Heart left ventricle (tissue), 16 donors: ENCODE measurements around the gene MAP3K20. TPM values are rescaled to one million over a fixed set of nuclear protein-coding genes. Genes with fewer than 3 reads are reported as not detected.

ENCODE experiments used
- ATAC-seq, 4 donors: fragments of 200-7000 bp; cut with Tn5 transposase; one replicate each; pipeline ENCODE4 v1.9.1; 2020 to 2022; ENCODE audit warnings: moderate library complexity in 4 of 4, mild to moderate bottlenecking in 3 of 4, moderate number of reproducible peaks in 1 of 4
- DNase-seq, 5 donors: peaks; one replicate each; pipeline ENCODE4 v3.0.0-alpha.2; 2020
- H3K27ac ChIP-seq, 12 donors: fragments of 200-600 bp; sonication (generic) in 4 of 12; one replicate each; pipeline versions ENCODE4 v1.5.0 to v1.8.0; 2016 to 2022; ENCODE audit warnings: mild to moderate bottlenecking in 2 of 12
- H3K27me3 ChIP-seq, 9 donors: fragments of 200-600 bp; sonication (generic) in 2 of 9; one replicate each; pipeline versions ENCODE4 v1.5.1 to v1.8.0; 2016 to 2022; ENCODE audit warnings: mild to moderate bottlenecking in 3 of 9
- H3K36me3 ChIP-seq, 9 donors: fragments of 200-600 bp; sonication (generic) in 2 of 9; one replicate each; pipeline versions ENCODE4 v1.5.0 to v1.8.0; 2018 to 2022; ENCODE audit warnings: mild to moderate bottlenecking in 2 of 9
- H3K4me1 ChIP-seq, 12 donors: fragments of 200-600 bp; sonication (generic) in 4 of 12; one replicate each; pipeline versions ENCODE4 v1.5.0 to v1.8.0; 2016 to 2022; ENCODE audit warnings: mild to moderate bottlenecking in 3 of 12
- H3K4me3 ChIP-seq, 12 donors: fragments of 200-600 bp; sonication (generic) in 4 of 12; one replicate each; pipeline versions ENCODE4 v1.5.0 to v1.8.0; 2017 to 2022; ENCODE audit warnings: mild to moderate bottlenecking in 9 of 12, moderate library complexity in 4 of 12
- H3K9me3 ChIP-seq, 12 donors: fragments of 200-600 bp; sonication (generic) in 4 of 12; one replicate each; pipeline versions ENCODE4 v1.5.0 to v1.8.0; 2016 to 2022; ENCODE audit warnings: mild to moderate bottlenecking in 1 of 12
- POLR2A ChIP-seq, 2 donors: fragments of 450-650 bp; IDR thresholded peaks; one replicate each; pipeline ENCODE4 v1.6.1; 2017; ENCODE audit warnings: antibody characterized with exemption in 2 of 2, mild to moderate bottlenecking in 2 of 2, moderate library complexity in 2 of 2
- WGBS, 4 donors: extraction: QIAGEN DNeasy Blood & Tissue Kit in 2 of 4; methylation state at CpG; one replicate each; pipeline versions ENCODE4 v1.1.5 to v1.1.7; 2013 to 2018; 5-methylcytosine and 5-hydroxymethylcytosine counted together
- intact Hi-C, 10 donors: fragments of 100-400 bp; cut with DNase I; formaldehyde crosslinking; loops; one replicate each; pipeline versions ENCODE4 v1.11.1 to v1.14.2; 2022
- polyA plus RNA-seq, 2 donors: library from polyadenylated mRNA; stranded (reverse); fragments of 200-250 nt; gene quantifications; one replicate each; pipeline ENCODE4 v1.2.3, GENCODE V29; 2013
- total RNA-seq, 9 donors: library from RNA; depleted of rRNA in 2 of 9; stranded (reverse); fragments of >200 nt in 2 of 9; fragmentation: NEBNext Ultra II Directional in 3 of 9; extraction: Animal tissue kit (Norgen Biotek cat#: 25700) in 3 of 9; gene quantifications; one replicate each; pipeline versions ENCODE4 v1.1.0 to v1.2.4, GENCODE V29; 2016 to 2023
- TF ChIP-seq, protein P1 (sequence below), 12 donors: fragments of 200-600 bp; sonication (generic) in 4 of 12; IDR thresholded peaks; one replicate each; pipeline versions ENCODE4 v1.5.0 to v1.8.0; 2018 to 2022; ENCODE audit warnings: antibody characterized with exemption in 12 of 12, mild to moderate bottlenecking in 5 of 12
- donor health status: ischemic (EF 13 %, LVEDD 7.1; RV severe dilation, severe dysfunction).
- donor health status: healthy with polysubstance abuse.
- donor health status: DM: no; HTN: yes; CAD: no.
- donor health status: DM: no; HTN: no; CAD: no.
- donor health status: ischemic (EF 25% LVEDD 6.9; RV normal size, moderate dysfunction).
- donor health status: ischemic (EF 25% LVEDD 5.7; RV mildly dilated, moderate dysfunction).
- donor health status: healthy.
- donor health status: DM: yes; HTN: yes; CAD: no.
- donor health status: ischemic (EF 35%, LVEDD 5.7; RV mildly dilated, moderate dysfunction).
- donor health status: nonischemic (EF 11% LVEDD 7.7; RV severe dilation, severe dysfunction).
- donor health status: DM: yes; HTN: yes; CAD: no.
- donor health status: PGD.
- donor health status: ischemic (EF 29% LVEDD 5.4; RV normal size, mild dysfunction).
- donor health status: nonischemic (EF 23%, LVEDD 6.1; RV moderate dilation, normal function).

MAP3K20 gene
- total and polyA plus RNA-seq, 11 donors, result 98.6 to 487 (median 355) TPM

DNA sequence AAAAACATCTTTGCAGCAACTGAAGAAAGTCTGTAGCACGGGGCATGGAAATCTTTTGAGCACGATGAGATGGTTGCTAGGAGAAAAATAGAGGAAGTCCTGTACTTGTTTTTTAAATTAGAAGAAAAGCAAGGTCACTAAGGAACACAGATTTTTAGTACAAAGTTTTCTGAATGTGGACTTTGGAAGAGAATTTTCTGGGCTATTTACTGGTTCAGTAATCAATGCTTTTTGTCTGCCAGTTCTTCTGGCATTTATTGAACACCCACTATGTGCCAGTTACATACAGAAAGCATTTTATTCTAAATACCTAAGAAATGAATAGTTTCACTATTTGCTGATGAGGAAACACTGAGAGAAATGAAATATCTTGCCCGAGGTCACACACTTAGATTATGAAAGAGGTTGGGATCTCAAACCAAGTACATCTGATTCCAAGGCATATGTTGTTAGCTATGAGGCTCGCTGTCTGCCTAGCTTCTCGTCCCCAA lies 15.6 kb upstream of the MAP3K20 start:
- 43 to 65% (median 56%) methylated on average over 5 of the region's 5 CpGs for WGBS, 4 donors
- intact Hi-C loops, result no loop called here
- H3K36me3 ChIP-seq, result no peaks in the 10 kb centered on the region
- H3K27ac ChIP-seq, result peak overlapping the region in 3 of 12 donors; percentile 2 to 22 (median 14)
- peak overlapping the region in 1 of 12 donors; percentile 14 for H3K4me3 ChIP-seq
- DNase-seq (no peak), ATAC-seq (no peak)
- no peaks in the 10 kb centered on the region for H3K27me3 ChIP-seq
- no peaks in the 10 kb centered on the region for H3K9me3 ChIP-seq
- peaks cover 0 to 31% (median 2%) of the 10 kb centered on the region in 12 donors for H3K4me1 ChIP-seq
- TF ChIP-seq, protein P1, sequence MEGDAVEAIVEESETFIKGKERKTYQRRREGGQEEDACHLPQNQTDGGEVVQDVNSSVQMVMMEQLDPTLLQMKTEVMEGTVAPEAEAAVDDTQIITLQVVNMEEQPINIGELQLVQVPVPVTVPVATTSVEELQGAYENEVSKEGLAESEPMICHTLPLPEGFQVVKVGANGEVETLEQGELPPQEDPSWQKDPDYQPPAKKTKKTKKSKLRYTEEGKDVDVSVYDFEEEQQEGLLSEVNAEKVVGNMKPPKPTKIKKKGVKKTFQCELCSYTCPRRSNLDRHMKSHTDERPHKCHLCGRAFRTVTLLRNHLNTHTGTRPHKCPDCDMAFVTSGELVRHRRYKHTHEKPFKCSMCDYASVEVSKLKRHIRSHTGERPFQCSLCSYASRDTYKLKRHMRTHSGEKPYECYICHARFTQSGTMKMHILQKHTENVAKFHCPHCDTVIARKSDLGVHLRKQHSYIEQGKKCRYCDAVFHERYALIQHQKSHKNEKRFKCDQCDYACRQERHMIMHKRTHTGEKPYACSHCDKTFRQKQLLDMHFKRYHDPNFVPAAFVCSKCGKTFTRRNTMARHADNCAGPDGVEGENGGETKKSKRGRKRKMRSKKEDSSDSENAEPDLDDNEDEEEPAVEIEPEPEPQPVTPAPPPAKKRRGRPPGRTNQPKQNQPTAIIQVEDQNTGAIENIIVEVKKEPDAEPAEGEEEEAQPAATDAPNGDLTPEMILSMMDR (IDR thresholded peaks at IDR 0.05), result no peak
- no peak for TF ChIP-seq POLR2A (IDR thresholded peaks at IDR 0.05)

DNA sequence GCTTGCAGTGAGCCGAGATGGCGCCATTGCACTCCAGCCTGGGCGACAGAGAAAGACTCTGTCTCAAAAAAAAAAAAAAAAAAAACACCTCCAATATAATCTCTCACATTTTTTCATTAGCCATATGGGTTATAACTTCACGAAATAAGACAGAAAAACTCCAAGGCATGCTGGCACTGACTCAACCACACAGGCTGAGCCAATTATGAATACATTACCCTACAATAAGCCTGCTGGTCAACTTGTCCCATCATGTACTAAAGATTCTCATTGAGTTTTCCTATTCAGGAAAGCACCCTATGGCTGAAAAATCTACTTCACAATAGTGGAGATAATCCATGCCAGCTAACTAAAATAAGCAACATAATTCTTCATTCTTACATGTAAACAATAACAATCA lies 12.8 kb upstream of the MAP3K20 start:
- Histone ChIP-seq H3K4me3 (no peak overlapping the region), H3K4me1 (peaks cover 0 to 27% (median 0%) of the 10 kb centered on the region in 12 donors), H3K36me3 (no peaks in the 10 kb centered on the region), H3K9me3 (no peaks in the 10 kb centered on the region), H3K27ac (no peak overlapping the region), H3K27me3 (no peaks in the 10 kb centered on the region)
- DNase-seq (no peak), ATAC-seq (no peak)
- intact Hi-C loops, result no loop called here
- no peak for TF ChIP-seq POLR2A (IDR thresholded peaks at IDR 0.05)
- TF ChIP-seq, protein P1 (IDR thresholded peaks at IDR 0.05), result no peak
- 87 to 97% (median 96%) methylated on average over 4 of the region's 4 CpGs for WGBS, 4 donors

DNA sequence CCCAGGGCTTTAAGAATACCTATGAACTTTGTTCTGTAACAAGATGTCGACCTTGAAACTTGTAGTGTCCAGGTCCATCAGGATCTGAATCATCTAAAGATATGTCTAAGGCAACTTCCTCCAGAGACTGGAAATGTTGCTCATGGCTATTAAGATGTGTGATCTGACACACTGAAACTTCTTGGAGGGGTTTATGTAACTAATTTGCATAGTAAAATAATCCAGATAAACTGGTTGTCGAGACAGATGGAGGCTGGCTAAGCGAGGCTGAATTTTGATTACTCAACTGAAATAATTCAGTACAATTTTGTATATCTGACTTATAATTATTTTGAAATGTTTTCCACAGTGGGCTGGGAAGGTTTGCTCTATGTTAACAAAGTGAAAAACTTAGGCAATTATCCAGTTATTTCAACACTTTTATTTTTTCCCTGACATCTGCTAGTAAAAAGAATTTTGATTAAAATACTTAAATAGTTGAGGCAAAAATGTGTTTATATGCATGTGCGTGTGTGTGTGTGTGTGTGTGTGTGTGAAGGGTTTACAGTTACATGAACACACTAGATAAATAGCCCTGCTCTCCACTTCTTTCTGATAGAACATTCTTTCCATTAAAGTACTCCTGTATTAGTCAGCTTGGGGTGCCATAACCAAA lies 11.4 kb upstream of the MAP3K20 start:
- intact Hi-C loops, result no loop called here
- DNase-seq (no peak), ATAC-seq (no peak)
- Histone ChIP-seq H3K27ac (no peak overlapping the region), H3K36me3 (no peaks in the 10 kb centered on the region), H3K27me3 (no peaks in the 10 kb centered on the region), H3K4me1 (peaks cover 0 to 21% (median 0%) of the 10 kb centered on the region in 12 donors), H3K4me3 (no peak overlapping the region), H3K9me3 (no peaks in the 10 kb centered on the region)
- no peak for TF ChIP-seq POLR2A (IDR thresholded peaks at IDR 0.05)
- TF ChIP-seq, protein P1 (IDR thresholded peaks at IDR 0.05), result no peak
- WGBS, 4 donors, result 66 to 89% (median 77%) methylated on average over 4 of the region's 4 CpGs

DNA sequence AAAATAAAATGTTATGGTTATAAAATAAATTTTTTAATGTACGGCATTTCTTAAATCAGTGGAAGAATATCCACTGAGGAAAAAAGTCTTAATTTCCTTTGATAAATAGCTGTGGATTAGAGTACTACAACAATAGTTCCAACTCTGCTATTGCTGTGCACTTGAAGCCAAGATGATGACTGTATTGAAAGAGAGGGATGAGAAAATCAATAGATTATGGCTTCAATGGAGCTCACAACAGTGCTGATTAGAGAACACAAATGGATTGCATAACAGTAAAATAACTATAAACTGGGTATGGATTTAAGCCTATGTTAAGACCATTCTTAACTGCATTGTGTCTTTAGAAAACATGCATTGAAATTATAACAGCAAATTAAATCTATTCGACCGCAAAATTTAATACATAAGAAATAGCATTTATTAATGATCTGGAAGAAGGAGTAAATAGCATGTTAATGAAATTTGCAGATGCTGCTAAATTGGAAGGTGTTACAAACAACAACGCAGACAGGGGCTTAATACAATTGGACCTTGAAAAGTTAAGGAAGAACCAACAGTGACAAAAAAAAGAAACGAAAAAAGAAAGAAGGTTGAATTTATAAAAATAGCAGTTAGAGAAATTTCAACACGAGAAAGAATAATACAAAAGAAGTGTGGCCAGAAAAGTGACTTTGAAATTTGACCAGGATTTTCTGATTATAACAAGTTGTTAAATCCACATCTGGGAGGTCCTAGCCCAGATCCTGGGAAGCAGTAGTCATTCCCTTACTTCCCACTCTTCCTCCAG lies 8.6 kb upstream of the MAP3K20 start:
- ATAC-seq, result no peak
- WGBS, 4 donors, result 77 to 88% (median 85%) methylated on average over 6 of the region's 6 CpGs
- no peaks in the 10 kb centered on the region for H3K27me3 ChIP-seq
- H3K4me1 ChIP-seq, result no peaks in the 10 kb centered on the region
- no peak for DNase-seq
- H3K36me3 ChIP-seq, result no peaks in the 10 kb centered on the region
- H3K9me3 ChIP-seq, result no peaks in the 10 kb centered on the region
- intact Hi-C loops, result no loop called here
- H3K27ac ChIP-seq, result no peak overlapping the region
- H3K4me3 ChIP-seq, result no peak overlapping the region
- TF ChIP-seq POLR2A (IDR thresholded peaks at IDR 0.05), result no peak
- TF ChIP-seq, protein P1 (IDR thresholded peaks at IDR 0.05), result no peak
